Pons (tissue), 1 donor: ENCODE data around the gene TEX50.
"Not testable (repeated sequence)": the region's sequence is repeated elsewhere in the genome, so short reads cannot be mapped to it uniquely, and the experiment has no call there.

Source experiments
- DNase-seq: peaks from one replicate; pipeline ENCODE4 v3.0.0-alpha.2; 2016; ENCODE audit warnings: low spot score

TEX50 gene

DNA sequence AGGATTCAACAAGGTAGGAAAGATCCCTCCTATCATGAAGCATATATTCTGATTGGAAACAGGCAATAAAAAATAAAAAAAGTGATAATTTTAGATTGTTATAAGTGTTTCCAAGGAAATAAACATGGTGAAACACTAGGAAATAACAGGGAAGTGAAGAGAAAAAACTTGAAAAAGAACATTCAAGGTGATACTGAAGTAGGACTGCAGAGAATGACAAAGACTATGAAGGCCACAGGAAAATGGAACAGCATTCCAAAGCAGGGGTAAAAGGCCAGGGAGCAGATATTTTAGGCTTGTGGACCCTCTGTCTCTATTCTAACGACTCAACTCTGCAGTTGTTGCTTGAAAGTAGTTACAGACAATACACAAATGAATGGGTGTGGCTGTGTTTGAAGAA is 26.6 kb downstream of the TEX50 start:
- no peak for DNase-seq

- no peak for DNase-seq
Measured at GRCh38 chr1:173663159-173663558, 28.0 kb downstream of the TEX50 start.

- DNase-seq, result no peak
Measured at GRCh38 chr1:173666646-173667045, 31.5 kb downstream of the TEX50 start.

DNA sequence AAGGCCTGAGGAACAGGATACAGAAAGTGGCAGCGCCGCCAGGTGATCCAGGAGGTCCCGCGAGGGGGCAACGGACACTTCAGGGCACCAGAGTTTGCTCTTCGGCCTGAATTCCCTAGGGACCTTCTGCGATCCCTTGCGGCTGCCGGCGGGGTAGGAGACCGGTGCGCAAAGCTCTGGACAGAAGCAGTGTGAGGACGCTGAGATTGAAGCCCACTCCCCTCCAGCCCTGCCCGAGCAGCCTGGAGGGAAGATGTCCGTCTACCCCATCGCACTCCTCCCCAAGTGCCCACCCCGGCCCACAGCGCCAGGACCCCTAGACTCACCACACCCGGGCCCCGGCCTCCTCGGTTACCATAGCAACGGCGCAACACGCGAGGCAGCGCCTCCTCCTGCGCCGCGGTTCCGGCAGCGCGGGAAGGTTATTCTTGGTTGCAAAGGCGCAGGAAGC is 34.4 kb downstream of the TEX50 start, which contains the start of gene ANKRD45:
TSS of gene ANKRD45 (minus strand) at position 361 of the 451 bp plus-strand sequence. CDS start 10,433 bp downstream, outside the sequence.
- no peak for DNase-seq

DNA sequence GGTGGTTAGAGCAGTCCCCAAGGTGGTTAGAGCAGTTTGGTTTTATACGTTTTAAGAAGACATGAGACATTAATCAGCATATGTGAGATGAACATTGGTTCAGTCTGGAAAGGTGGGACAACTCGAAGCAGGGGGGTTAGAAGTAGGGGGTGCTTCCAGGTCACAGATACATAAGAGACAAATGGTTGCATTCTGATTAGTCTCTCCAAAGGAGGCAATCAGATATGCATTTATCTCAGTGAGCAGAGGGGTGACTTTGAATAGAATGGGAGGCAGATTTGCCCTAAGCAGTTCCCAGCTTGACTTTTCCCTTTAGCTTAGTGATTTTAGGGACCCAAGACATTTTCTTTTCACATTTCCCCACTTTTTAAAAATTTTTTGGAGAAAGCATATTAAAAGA is 39.4 kb downstream of the TEX50 start:
- not testable (repeated sequence) for DNase-seq

DNA sequence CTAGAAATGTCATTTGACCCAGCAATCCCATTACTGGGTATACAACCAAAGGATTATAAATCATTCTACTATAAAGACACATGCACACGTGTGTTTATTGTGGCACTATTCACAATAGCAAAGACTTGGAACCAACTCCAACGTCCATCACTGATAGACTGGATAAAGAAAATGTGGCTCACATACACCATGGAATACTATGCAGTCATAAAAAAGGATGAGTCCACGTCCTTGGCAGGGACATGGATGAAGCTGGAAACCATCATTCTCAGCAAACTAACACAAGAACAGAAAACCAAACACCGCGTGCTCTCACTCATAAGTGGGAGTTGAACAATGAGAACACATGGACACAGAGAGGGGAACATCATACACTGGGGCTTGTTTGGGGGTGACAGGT is 45.0 kb downstream of the TEX50 start:
- DNase-seq, result not testable (repeated sequence)

DNA sequence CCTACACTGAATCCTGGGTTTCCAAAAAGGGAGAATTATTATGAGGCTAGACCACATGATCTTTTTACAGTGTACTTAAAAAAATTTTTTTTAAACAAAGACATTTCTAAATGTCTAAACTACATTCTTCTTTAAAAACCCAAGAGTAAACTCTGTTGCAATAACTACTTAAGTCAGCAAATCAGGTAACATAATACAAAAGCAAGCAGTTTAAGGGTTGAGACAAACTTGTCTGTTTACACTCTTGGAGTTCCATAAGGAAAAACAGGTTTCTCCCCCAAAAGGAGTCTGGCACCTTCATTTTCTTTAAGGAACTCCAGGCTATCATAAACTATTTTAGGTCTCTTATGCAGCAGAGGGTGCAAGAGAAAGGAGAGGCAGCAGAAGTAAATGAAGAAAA is 47.0 kb downstream of the TEX50 start:
- DNase-seq, result no peak

DNA sequence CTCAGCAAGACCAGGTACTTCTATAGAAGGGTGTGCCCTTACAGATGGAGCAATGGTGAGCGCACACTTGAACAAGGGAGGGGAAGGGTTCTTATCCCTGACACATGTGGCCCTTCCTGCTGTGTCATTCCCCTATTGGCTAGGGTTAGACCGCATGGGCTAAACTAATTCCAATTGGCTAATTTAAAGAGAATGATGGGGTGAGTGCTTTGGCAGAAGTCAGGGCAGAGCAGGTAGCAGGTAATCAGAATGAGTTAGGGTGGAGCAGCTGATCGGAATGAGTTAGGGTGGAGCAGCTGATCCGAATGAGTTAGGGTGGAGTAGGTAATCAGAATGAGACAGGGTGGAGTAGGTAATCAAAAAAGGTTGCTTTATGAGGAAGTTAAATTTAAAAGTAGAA is 48.7 kb downstream of the TEX50 start:
- DNase-seq, result not testable (repeated sequence)

- not testable (repeated sequence) for DNase-seq
Measured at GRCh38 chr1:173685121-173685520, 50.0 kb downstream of the TEX50 start.
